WERI-Rb-1 (cell line): ENCODE data around the gene UGT2B10.
"Not testable (repeated sequence)": the region's sequence is repeated elsewhere in the genome, so short reads cannot be mapped to it uniquely, and the experiment has no call there.

Experiments
- DNase-seq: peaks from one replicate; pipeline ENCODE4 v3.0.0-alpha.2; 2020
- H3K27ac ChIP-seq: fragments of 250-450 bp; sonication (Bioruptor Pico); 2 replicates; pipeline ENCODE4 v1.5.1; 2020; ENCODE audit warnings: mild to moderate bottlenecking, moderate library complexity
- H3K27me3 ChIP-seq: fragments of 250-450 bp; sonication (Bioruptor Pico); 2 replicates; pipeline ENCODE4 v1.5.1; 2021; ENCODE audit warnings: mild to moderate bottlenecking, low read depth, moderate library complexity; ENCODE audit not compliant: insufficient read depth, severe bottlenecking
- H3K36me3 ChIP-seq: fragments of 250-450 bp; sonication (Bioruptor Pico); 2 replicates; pipeline ENCODE4 v1.5.1; 2020; ENCODE audit warnings: mild to moderate bottlenecking, moderate library complexity
- H3K4me3 ChIP-seq: 2 replicates; pipeline ENCODE4 v1.5.1; 2011; ENCODE audit warnings: low read depth, mild to moderate bottlenecking, control low read depth, low read length
- H3K9me3 ChIP-seq: fragments of 250-450 bp; sonication (Bioruptor Pico); 2 replicates; pipeline ENCODE4 v1.5.1; 2021; ENCODE audit warnings: mild to moderate bottlenecking, moderate library complexity; ENCODE audit not compliant: severe bottlenecking
- CTCF ChIP-seq: IDR thresholded peaks from 2 replicates; pipeline ENCODE4 v1.5.1; 2011; ENCODE audit warnings: low read depth, mild to moderate bottlenecking, control low read depth, inconsistent platforms, low read length

Gene UGT2B10

GRCh38 chr4:68815617-68816409 lies at the start of gene UGT2B10:
Gene UGT2B10, plus strand, starts transcription at chr4:68815994. Its CDS starts 26 bp downstream, at chr4:68816020.
- DNase-seq, H3K9me3 ChIP-seq: not testable (repeated sequence)

GRCh38 chr4:68771836-68772235 lies 44.0 kb upstream of the UGT2B10 start:
- H3K4me3 ChIP-seq, H3K27me3 ChIP-seq, H3K9me3 ChIP-seq, H3K27ac ChIP-seq, H3K36me3 ChIP-seq, DNase-seq: not testable (repeated sequence)

More at GRCh38 chr4:68815617-68816409, at the start of gene UGT2B10:
- H3K36me3 ChIP-seq, H3K27ac ChIP-seq, H3K27me3 ChIP-seq, H3K4me3 ChIP-seq: not testable (repeated sequence)

DNA sequence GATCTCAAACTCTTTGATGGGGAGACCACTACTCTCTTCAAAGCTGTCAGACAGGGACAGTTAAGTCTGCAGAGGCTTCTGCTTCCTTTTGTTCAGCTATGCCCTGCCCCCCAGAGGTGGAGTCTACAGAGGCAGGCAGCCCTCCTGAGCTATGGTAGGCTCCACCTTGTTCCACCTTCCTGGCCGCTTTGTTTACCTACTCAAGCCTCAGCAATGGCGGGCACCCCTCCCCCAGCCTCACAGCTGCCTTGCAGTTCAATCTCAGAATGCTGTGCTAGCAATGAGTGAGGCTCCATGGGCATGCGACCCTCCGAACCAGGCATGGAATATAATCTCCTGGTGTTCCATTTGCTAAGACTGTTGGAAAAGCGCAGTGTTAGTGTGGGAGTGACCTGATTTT lies 42.1 kb upstream of the UGT2B10 start:
- Histone ChIP-seq H3K9me3 (no peaks in the 10 kb centered on the region), H3K27me3 (no peaks in the 10 kb centered on the region), H3K36me3 (no peaks in the 10 kb centered on the region), H3K27ac (no peak overlapping the region), H3K4me3 (no peak overlapping the region)
- peak; percentile 11 for DNase-seq
- TF ChIP-seq CTCF = no peak

- no peaks in the 10 kb centered on the region for H3K27me3 ChIP-seq
- TF ChIP-seq CTCF = no peak
- no peak for DNase-seq
- no peak overlapping the region for H3K4me3 ChIP-seq
- H3K9me3 ChIP-seq = no peaks in the 10 kb centered on the region
- no peaks in the 10 kb centered on the region for H3K36me3 ChIP-seq
- no peak overlapping the region for H3K27ac ChIP-seq
Measured at GRCh38 chr4:68780232-68780631, 35.6 kb upstream of the UGT2B10 start.

DNA sequence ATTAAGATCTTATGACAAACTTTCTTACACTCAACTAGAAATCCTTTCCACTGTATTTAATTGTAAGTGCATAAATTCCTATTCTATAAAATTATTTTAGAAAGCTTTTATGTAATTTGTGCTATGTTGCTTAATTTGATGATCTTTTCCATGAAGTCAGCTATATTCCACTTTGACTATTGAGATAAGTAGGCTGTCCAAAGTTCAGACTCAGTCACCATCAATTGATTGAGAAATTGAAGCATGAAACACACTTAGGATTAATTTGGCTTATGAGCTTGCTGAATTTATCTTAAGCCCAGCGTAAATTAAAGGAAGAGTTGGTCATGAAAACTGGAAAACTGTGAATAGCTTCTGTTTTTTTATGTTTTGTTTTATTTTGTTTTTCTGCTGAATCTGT lies 18.7 kb upstream of the UGT2B10 start:
- no peak for DNase-seq
- TF ChIP-seq CTCF = no peak
- H3K27ac ChIP-seq = no peak overlapping the region
- H3K9me3 ChIP-seq = no peaks in the 10 kb centered on the region
- no peak overlapping the region for H3K4me3 ChIP-seq
- H3K27me3 ChIP-seq = no peaks in the 10 kb centered on the region
- H3K36me3 ChIP-seq = no peaks in the 10 kb centered on the region

- no peak overlapping the region for H3K4me3 ChIP-seq
- no peak overlapping the region for H3K27ac ChIP-seq
- no peaks in the 10 kb centered on the region for H3K27me3 ChIP-seq
- no peak for DNase-seq
- no peaks in the 10 kb centered on the region for H3K9me3 ChIP-seq
- no peaks in the 10 kb centered on the region for H3K36me3 ChIP-seq
- TF ChIP-seq CTCF = no peak
Measured at GRCh38 chr4:68797618-68798017, 18.2 kb upstream of the UGT2B10 start.

DNA sequence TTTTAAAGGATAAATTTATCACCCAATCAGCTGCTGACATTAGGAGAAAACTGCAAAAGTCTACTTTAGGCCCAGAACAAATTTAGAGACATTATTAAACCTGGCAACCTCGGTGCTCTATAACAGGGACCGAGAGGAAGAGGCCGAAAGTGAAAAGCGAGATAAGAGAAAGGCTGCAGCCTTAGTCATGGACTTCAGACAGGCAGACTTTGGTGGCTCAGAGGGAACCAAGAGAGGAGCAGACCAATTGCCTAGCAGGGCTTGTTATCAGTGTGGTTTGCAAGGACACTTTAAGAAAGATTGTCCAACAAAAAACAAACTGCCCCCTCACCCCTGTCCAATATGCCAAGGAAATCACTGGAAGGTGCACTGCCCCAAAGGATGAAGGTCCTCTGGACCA lies 12.8 kb upstream of the UGT2B10 start:
- TF ChIP-seq CTCF = no peak
- DNase-seq = no peak
- H3K36me3 ChIP-seq = no peaks in the 10 kb centered on the region
- H3K27me3 ChIP-seq = no peaks in the 10 kb centered on the region
- H3K27ac ChIP-seq = no peak overlapping the region
- no peaks in the 10 kb centered on the region for H3K9me3 ChIP-seq
- H3K4me3 ChIP-seq = no peak overlapping the region
